ENCODE results near the gene LAMP1.
"Not testable (repeated sequence)": the region's sequence is repeated elsewhere in the genome, so short reads cannot be mapped to it uniquely, and the experiment has no call there.

The LAMP1 gene, protein sequence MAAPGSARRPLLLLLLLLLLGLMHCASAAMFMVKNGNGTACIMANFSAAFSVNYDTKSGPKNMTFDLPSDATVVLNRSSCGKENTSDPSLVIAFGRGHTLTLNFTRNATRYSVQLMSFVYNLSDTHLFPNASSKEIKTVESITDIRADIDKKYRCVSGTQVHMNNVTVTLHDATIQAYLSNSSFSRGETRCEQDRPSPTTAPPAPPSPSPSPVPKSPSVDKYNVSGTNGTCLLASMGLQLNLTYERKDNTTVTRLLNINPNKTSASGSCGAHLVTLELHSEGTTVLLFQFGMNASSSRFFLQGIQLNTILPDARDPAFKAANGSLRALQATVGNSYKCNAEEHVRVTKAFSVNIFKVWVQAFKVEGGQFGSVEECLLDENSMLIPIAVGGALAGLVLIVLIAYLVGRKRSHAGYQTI

DNA sequence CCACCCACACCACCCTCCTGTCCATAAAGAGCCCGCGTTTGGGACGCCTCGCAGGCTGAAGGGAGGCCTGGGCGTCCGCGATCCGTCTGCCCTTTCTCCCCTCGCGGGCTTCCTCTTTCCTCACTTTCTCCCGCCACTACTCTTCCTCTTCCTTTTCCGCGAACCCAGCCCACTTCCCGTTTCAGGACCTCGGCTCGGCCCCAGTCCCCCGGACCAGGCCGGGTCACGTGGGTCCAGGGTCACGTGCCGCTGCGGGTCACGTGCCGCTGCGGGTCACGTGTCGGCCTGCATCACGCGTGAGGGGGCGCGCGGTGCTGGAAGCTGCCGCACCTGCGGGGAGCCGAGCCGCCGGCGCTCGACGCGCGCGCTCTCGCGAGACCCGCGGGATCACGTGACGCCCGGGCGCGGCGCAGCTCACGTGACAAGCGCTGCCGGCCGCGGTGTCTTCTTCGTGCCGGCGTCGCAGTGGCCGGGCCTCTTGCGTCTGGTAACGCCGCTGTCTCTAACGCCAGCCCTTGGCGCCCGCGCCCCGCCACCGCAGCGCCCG is at the start of gene LAMP1:
LAMP1 (plus strand) TSS at position 417 of the 547 bp plus-strand sequence. CDS start 196 bp downstream, outside the sequence.
- peak; percentile 99 for DNase-seq

DNA sequence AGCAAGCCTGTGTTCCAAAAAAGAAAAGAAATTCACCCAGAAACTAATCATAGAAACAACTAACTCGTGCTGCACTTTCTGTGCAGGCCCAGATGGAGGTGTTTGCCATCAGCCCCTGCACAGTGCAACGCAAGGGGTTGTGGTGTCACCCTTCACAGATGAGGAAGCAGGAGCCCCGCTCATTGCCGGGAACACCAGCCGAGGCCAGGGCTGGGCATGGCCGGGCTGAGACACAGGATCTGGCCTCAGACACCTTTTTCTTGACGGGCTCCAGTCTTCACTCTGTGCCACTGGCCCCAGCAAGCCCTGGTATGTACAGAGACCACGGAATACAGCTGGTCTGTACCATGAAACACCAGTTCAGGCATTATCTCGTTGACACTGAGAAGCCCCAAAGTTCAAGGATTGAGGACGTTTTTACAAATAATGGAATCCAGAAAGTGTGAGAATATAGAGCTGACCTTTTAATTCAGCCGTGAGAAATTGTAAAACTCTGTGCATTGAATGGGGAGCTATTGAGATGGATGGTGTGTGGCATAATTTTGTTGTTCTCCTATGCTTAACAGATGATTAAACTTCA is 44.4 kb upstream of the LAMP1 start:
- DNase-seq: no peak

DNA sequence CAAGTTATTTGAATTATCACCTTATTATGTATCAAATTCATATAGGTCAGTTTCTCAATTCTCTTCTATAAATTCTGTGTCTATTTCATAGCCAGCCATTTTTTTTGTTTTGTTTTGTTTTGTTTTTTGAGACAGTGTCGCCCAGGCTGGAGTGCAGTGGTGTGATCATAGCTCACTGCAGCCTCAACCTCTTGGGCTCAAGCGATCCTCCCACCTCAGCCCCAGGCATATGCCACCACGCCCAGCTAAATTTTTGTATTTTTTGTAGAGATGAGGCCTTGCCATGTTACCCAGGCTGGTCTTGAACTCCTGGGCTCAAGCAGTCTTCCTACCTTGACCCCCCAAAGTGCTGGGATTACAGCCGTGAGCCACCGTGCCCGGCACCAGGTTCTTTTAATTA is 39.1 kb upstream of the LAMP1 start:
- not testable (repeated sequence) for DNase-seq

DNA sequence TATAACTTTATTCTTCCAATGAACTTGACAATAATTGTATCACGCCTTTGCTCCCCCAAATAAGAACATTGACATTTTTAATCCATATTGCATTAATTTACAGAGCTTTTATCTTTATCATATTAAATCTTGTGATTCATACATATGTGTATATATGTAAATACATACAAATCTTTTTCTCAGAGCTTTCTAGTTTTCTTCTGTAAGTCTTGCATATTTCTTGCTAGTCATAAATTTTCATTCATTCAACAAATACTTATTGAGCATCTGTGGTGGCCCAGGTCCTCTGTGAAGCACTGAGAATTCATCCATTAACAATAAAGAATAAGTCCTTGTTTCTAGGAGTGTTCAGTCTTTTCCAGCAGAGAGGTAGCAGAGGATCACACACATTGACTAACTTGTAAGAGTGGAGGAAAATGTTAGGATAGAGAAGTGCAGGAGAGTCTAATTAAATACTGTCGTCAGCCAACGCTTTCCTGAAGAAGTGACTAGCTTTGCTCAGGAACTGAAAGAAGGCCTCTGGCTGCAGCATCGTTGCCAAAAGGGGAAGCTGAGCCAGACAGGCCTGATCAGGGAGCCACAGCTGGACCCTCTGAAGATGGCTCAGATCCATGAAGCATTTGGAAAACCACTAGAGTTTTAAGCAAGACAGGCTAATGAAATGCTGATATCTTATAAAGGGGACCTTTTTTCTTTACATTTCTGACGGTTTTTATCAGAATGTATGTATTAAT is 38.6 kb upstream of the LAMP1 start:
- DNase-seq: no peak

DNA sequence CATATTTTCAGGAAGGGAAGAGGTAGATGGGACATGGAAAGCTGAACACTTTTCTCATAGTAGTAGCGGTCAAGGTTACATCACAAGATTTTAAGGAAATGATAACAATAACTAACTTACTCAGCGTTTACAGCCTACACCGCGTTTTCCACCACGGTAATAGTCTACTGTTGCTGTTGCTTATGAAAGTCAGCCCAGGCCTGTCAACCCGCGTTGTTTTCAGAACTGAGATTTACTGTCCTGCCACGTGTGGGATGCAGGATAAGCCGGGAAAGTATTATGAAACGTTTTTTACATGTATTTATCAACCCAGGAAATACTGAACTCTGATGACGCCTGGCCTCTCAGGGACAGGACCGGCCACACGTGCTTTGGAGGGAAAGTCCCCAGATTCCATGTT is 36.0 kb upstream of the LAMP1 start:
- no peak for DNase-seq

DNA sequence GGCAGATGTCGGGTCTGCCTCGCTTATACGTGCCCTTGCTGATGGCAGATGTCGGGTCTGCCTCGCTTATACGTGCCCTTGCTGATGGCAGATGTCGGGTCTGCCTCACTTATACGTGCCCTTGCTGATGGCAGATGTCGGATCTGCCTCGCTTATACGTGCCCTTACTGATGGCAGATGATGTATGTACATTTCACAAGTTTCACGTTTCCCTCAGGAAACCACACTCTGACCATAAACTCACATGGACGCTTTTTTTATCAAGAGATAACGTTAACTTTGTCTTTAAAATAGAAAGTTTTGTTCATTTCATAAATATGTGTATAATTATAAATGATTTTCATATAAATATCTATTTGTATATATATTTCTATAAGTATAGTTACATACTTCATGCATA is 34.0 kb upstream of the LAMP1 start:
- DNase-seq: not testable (repeated sequence)

DNA sequence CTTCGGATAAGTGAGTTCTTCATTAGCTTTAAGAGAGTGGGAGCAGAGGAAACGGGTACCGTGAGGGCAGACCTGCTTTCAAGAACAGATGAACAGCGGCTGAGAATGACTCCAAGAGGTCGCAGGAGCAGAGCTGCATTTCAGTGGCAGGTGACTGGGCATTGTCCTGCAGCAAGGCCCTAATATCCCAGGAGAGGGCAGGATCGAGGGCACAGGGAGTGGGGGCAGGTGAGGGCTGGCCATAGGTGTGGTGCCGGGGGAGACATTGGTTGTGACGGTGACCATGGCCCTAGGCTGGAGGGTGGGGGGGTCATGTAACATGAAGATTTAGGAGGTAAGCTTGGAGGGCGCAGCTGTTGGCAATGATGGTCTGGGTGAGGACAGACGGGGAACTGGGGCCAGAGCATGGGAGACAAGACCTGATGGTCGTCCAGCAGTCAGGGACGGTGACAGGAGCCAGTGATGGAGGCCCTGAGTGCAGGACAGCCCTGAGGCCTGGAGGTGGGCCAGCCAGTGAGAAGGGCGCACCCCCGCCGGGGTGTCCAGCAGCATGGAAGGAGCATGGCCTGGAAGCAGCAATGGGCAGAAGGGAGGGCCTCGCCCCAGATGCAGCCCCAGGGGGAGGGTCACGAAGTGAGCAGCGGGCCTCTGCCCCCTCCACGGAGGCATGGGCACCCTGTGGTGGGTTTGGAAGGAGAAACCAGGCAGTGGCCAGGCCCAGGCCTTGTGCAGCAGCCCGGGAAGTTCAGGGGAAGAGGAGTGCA is 29.2 kb upstream of the LAMP1 start:
- no peak for DNase-seq

DNA sequence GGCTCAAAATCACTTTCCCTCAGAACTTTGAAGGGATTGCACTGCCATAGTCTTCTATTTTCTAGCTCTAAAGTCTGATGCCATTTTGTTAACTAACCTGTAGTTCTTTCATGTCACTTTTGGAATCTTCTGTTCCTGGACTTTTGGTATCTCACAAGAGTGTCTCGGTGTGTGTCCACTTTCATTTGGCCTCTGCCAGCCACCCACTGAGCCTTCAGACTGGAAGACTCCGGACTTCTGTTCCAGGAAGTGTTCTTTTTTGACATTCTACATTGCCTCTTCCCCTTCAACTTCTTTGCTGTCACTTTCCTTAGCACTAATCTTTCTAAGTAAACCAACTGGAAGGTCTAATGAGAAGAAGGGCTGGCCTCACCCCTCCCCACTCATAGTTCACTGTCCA is 25.0 kb upstream of the LAMP1 start:
- no peak for DNase-seq

DNA sequence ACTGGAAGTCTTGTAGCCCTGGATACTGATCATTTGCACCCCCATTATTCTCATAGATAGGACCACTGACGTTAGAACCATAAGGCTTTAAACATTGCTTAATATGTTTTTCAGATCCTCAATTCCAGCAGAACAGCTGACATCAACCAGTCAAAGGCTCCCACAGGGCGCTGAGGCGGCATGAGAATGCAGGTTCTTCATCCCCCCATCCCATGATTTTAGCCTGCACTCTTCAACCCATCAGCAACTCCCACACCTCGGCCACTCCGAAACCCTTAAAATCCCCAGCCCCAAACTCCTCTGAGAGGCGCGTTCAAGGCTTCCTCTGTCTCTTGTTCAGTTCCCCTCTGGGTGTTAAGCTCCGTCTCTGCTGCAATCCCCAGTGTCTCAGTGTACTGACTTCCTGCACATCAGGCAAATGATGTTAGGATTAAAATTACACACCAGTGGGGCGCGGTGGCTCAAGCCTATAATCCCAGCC is 24.3 kb upstream of the LAMP1 start:
- DNase-seq: no peak

DNA sequence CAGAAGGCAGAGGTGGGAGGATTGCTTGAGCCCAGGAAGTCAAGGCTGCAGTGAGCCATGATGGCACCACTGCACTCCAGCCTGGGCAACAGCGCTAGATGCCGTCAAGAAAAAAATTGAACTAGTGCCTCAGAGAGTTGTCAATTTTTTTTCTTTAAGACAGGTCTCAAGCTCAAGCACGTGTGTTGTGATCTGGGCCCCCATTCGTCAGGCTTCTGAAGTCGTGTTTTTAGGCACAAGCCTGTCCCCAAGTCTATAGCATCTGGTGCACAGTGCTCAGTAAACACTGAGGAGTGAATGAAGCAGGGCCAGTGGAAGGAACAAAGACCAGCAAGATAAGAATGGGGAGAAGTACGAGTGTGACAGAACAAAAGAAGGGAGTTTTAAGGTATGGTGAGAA is 23.7 kb upstream of the LAMP1 start:
- DNase-seq: no peak

DNA sequence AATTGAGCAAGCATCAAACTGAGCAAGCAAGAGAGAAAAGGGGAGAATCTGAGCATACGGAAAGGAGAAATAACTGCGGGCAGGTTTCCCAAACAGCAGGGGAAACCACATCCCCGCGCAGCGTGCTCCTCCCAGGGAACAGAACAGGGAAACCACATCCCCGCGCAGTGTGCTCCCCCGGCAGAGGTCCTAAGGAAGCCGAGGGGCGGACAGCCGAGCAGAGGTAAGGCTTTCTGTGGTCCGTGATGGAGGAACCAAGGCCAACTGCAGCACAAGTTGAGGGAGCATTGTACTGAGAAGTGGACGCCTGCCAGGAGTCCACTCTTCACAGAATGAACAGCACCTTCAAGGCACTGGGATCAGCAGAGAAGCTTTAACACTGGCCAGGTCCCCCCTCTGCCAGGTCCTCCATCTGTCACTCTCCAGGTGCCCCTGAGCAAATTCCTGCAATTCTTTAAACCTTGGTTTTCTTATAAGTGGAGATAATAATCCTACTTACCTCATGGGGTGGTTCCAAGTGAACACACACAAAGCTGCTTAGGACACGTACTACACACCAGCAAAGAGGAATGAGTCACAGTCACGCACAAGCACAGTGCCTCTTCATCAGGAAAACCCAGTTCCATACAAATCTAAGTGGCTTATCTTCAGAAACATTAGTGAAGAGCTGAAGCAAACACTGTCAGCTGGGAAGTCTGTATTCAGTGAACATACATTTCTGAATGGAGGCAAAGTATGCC is 23.0 kb upstream of the LAMP1 start:
- DNase-seq: no peak

DNA sequence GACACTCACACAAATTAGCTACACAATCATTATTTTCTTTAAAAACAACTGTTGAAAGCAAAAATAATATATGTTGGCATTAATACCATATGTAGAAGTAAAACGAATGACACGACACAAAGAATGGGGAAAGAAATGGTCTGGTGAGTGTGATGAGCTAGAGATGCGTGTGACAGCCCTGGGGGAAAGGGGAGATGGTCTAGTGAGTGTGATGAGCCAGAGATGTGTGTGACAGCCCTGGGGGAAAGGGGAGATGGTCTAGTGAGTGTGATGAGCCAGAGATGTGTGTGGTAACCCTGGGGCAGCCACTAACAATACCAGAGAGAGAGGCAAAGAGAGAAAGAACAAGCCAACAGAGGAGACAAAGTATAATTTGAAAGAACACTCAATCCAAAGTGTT is 22.3 kb upstream of the LAMP1 start:
- DNase-seq: no peak

DNA sequence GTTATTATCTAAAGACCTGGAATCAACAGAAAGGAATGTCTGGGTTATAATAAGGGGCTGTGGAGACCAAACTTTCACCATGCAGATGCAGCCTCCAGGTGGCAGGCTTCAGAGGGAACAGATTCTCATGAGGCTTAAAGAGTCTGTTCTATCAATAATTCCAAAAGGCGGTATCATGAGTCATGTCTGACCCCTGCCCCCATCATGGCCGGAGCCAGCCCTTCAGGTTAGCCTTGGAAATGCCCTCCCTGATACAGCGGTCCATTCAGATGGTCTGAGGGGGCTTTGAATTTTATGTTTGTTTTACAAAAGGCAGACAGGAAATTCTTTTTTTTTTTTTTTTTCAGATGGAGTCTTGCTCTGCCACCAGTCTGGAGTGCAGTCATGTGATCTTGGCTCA is 21.7 kb upstream of the LAMP1 start:
- DNase-seq: peak; percentile 58

DNA sequence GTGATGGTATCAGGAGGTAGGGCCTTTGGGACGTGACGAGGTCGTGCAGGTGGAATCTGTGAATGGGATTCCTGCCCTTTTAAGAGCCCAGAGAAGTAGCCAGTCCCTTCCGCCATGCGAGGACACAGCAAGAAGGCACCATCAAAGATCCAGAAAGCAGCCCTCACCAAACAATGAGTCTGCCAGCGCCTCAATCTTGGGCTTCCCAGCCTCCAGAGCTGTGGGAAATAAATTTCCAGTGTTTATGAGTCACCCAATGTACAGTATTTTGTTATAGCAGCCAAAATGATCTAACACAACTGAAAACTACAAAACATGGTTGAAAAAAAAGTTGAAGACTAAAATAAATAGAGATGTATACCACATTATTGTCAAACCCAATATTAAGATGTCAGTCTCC is 16.9 kb upstream of the LAMP1 start:
- no peak for DNase-seq

DNA sequence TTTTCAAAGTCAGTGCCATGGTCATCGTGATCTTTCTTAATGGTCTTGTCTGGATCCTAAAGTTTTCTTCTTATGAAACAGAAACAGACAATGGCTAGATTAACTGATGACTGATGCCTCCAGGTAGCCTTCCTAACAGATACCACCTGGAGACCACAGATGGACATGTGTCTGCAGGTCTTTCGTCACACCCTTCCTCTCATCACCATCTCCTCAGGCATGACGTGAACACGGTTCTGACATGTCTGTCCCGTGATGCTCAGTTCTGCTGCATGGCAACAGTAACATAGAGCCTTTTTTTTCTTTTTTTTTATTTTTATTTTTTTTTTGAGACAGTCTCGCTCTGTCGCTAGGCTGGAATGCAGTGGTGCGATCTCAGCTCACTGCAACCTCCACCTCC is 13.1 kb upstream of the LAMP1 start:
- no peak for DNase-seq

DNA sequence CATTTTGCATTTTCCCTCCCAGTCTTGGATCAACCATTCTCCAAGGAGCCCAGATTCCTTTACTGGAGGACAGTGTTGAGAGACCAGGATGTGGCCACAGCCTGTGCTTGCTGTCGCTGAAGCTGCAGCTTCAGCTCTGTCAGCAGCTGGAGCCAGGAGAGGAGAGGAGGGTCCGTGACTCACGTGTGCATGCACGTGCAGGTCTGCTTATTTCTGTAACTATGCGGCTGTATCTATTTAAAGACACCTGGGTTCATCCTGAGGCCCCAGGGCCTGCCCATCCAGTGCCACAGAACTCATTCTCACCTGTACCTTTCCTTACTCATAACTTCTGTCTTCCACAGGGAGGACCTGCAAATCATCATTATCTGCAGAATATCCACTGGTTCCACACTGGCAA is 8.2 kb upstream of the LAMP1 start:
- DNase-seq: no peak

DNA sequence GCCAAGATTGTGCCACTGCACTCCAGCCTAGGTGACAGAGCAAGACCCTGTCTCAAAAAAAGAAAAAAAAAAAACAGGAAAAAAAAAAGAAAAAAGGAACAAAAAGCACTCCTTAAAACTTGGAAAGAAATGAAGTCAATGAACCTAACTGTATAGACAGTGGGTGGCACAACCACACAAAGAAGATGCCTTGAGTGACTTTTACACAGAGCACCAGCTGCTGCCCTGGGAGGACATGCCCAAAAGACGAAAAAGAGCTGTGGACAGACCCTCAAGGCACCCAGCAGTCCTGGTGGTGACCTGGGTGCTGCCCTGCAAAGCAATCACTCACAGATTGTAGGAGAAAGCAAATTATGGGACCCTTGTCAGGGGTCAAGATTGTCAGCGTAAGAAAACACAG is 5.9 kb upstream of the LAMP1 start:
- DNase-seq: no peak

DNA sequence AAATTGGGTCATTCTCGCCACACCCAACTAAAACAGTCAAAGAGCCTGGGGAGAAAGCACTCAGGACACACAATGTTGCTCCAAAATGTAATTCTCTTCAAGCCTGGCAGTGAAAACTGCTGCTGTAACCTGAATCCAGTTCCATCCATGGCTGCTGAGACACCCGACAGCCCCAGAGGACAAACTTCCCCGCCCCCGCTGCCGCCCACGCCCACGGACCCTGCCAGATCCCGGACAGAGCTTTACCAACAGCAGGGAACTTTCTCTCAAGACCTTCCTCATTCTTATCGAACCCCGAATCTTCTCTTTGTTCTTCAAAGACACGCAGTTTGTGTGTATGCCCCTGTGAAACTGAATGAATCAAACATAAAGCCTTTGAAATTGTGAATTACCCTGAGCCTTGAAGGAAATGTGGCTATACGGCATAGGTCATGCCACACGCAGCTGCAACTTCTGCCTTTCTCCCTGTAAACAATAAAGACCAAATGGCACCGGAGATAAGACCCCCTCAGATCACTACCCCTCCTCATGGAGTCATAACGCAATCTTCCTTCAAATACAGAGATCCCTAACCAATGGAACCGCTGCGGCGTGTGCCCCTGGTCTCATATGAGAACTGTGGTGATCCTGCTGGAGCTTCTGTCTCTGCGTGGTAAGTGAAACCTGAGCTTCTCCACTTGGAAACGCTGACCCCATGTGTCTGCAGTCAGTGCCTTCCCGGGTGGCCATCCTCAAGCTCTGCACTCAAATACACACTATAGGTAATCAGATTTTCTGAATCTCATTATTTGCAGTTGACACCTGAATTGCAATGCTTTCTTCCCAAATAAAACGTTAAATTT is 4.8 kb upstream of the LAMP1 start:
- peak; percentile 21 for DNase-seq

DNA sequence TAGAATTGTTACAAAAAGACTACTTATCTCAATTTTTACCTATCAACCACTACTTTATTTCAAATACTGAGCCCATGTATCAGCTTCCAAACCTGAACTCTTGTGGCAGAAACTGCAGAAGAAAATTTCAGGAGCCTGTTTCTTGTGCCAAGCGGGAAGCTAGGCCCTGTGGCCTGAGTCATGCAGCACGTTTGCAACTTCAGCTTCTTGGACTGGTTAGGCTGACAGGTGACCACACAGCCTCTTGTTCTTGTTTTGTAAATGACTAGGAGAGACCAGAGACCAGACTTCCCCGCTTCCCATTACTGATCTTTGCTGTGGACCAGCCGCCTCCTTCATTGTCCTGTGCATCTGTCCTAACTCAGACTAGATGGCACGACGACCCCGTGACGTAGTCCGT is 3.4 kb upstream of the LAMP1 start:
- no peak for DNase-seq

DNA sequence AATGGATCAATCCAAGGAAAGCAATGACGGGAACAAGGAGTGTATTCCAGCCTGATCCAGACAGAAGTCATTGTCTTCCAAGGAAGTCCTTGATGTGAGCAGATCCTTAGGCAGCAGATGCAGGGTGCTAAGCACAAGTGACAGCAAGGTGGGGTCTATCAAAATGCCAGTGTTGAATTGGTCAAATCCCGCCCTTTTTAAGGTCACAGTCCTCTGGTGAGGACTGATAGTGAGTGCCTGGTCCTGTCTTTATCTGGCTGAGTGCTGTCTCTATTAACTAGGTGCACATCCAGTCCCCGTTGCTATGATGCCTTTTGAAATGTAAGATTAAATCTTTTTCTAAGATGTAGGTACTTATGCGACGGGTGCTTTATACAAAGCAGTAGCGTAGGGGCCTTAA is 1.3 kb upstream of the LAMP1 start:
- no peak for DNase-seq

DNA sequence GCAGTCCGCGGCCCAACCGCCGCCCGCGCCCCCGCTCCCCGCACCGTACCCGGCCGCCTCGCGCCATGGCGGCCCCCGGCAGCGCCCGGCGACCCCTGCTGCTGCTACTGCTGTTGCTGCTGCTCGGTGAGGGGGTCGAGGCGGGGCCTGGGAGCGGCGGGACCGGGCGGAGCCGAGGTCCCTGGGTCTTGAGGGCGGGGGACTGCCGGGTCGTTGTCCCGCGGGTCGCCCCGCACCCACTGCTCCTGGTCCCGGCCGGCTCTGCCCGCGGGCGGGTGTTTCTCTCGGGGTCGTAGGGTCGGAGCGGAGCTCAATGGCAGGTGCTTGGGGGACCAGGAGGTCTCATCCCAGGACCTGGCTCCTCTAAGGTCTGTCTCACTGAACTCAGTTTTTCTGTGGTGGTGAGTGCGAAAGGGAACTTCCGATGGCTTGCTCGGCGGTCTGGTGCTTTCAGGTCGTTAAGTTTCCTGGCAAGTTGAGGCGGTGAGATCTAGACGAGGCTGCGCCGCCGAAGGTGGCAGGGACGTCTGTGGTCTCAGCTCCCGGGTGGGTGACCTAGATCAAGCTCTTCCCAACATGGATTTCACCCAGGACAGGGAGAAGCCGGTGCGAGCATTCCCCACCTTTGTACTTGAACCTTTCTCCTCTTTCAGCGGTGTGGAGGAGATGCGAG is 467 bp downstream of the LAMP1 start:
- no peak for DNase-seq

All from NCI-H1105 (cell line).